HepG2 (cell line): ENCODE results near the gene PEAK3. TPM values are rescaled to one million over a fixed set of nuclear protein-coding genes. Genes with fewer than 3 reads are reported as not detected.
A peak's percentile ranks its signal among the peaks of the same experiment; 100 is the strongest.

Source experiments
- CC2D1A ChIP-seq: sonication (generic); formaldehyde crosslinking; IDR thresholded peaks from 2 replicates; pipeline ENCODE4 v1.8.1; 2023; ENCODE audit warnings: mild to moderate bottlenecking, missing genetic modification reagents
- MYNN ChIP-seq: sonication (generic); formaldehyde crosslinking; IDR thresholded peaks from 2 replicates; pipeline ENCODE4 v1.4.0; 2020; ENCODE audit warnings: mild to moderate bottlenecking, low read depth, missing genetic modification reagents
- PPARG ChIP-seq: conservative IDR thresholded peaks from 2 replicates; pipeline ENCODE4 v1.6.1; 2016; ENCODE audit warnings: missing biosample characterization, missing genetic modification reagents
- SATB2 ChIP-seq: sonication (generic); formaldehyde crosslinking; IDR thresholded peaks from 2 replicates; pipeline ENCODE4 v1.5.0; 2020; ENCODE audit warnings: missing genetic modification reagents
- SNAI1 ChIP-seq: sonication (generic); formaldehyde crosslinking; IDR thresholded peaks from 2 replicates; pipeline ENCODE4 v1.5.0; 2020; ENCODE audit warnings: mild to moderate bottlenecking, missing genetic modification reagents, borderline replicate concordance
- SOX5 ChIP-seq: IDR thresholded peaks from 2 replicates; pipeline ENCODE4 v1.6.1; 2016; ENCODE audit warnings: borderline replicate concordance
- TSC22D2 ChIP-seq: sonication (generic); formaldehyde crosslinking; IDR thresholded peaks from 2 replicates; pipeline ENCODE4 v1.5.1; 2020; ENCODE audit warnings: missing genetic modification reagents, mild to moderate bottlenecking, borderline replicate concordance
- ZNF232 ChIP-seq: sonication (generic); formaldehyde crosslinking; IDR thresholded peaks from 2 replicates; pipeline ENCODE4 v1.4.0; 2020; ENCODE audit warnings: missing genetic modification reagents, borderline replicate concordance
- ZNF282 ChIP-seq: fragments of 450-650 bp; IDR thresholded peaks from 2 replicates; pipeline ENCODE4 v1.6.1; 2018; ENCODE audit not compliant: partially characterized antibody
- ZNF510 ChIP-seq: sonication (generic); formaldehyde crosslinking; IDR thresholded peaks from 2 replicates; pipeline ENCODE4 v1.4.0; 2020; ENCODE audit warnings: low read depth, mild to moderate bottlenecking, missing genetic modification reagents
- polyA plus RNA-seq, 8 experiments: library from polyadenylated mRNA; depleted of rRNA in 3 of 8; stranded (reverse) in 7 of 8; unstranded in 1 of 8; fragments of >200 nt; fragmentation: Illumina TruSeq in 4 of 8; extraction: Trizol in 4 of 8; gene quantifications; 2 replicates each; pipeline versions ENCODE4 v1.2.1 to v1.2.3, GENCODE V29; 2011 to 2016; ENCODE audit warnings: low read depth in 4 of 8, missing spikeins in 1 of 8, mixed read lengths in 1 of 8; ENCODE audit not compliant: insufficient read depth in 1 of 8
- total RNA-seq, 5 experiments: library from RNA; depleted of rRNA; stranded (reverse); fragments of >200 nt; fragmentation: Illumina TruSeq; extraction: Trizol; gene quantifications; 2 replicates each; pipeline ENCODE4 v1.2.3, GENCODE V29; 2016; ENCODE audit warnings: low read depth in 1 of 5
- TF ChIP-seq, protein P1 (sequence below): sonication (generic); formaldehyde crosslinking; IDR thresholded peaks from 2 replicates; pipeline ENCODE4 v1.4.0; 2020; ENCODE audit warnings: missing genetic modification reagents, mild to moderate bottlenecking, borderline replicate concordance
- TF ChIP-seq, protein P2 (sequence below): IDR thresholded peaks from 2 replicates; pipeline ENCODE4 v1.6.1; 2016; ENCODE audit warnings: low read depth, missing genetic modification reagents, missing compliant biosample characterization
- TF ChIP-seq, protein P3 (sequence below): IDR thresholded peaks from 2 replicates; pipeline ENCODE4 v1.6.1; 2016; ENCODE audit warnings: control low read depth
- TF ChIP-seq, protein P4 (sequence below): sonication (generic); formaldehyde crosslinking; IDR thresholded peaks from 2 replicates; pipeline ENCODE4 v1.9.0; 2021; ENCODE audit warnings: missing genetic modification reagents, borderline replicate concordance
- TF ChIP-seq, protein P5 (sequence below): sonication (generic); formaldehyde crosslinking; IDR thresholded peaks from 2 replicates; pipeline ENCODE4 v1.9.0; 2021; ENCODE audit warnings: missing genetic modification reagents, mild to moderate bottlenecking, borderline replicate concordance

PEAK3 gene
- total and polyA plus RNA-seq, 2 of the 13 experiments (the other 11 are each of a cell fraction or from before 2014, with no cell fraction given) = not detected

DNA sequence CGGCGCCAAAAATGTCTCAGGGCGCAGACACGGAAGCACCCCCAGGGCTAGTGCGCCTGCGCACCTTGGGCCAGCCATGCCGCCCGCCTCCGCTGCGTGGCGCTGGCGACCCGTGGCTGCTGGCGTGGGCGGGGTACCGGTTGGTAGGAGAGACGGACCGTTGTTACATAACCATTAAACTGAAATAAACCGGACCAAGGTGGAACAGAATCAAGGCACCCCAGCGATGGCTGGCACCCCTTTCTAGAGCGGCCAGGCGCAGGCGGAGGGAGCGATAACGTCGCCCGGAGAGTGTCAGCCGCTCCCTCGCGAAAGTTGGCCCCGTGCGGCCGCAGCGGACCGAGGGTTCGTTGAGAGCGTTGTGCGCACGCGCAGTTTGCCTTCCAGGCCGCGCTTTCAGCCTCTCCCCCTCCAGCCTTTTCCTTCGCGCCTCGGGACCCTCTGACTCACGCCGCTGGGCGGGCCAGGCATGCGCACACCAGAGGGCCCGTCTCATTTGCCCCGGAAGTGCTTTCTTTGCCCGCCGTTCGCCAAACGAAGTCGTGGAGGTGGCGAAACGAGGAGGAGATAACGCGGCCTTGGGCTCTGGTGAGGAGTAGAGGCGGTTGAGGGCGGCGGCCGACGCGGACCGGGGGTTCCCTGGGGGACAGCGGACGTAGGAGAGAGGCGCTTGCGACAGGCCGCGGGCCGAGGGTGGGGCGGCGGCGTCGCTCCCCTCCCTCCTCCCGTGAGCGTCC, 45.5 kb downstream of the PEAK3 start, which contains the start of the genes PLEKHJ1 and SF3A2 (continued):
- TF ChIP-seq, protein P1, sequence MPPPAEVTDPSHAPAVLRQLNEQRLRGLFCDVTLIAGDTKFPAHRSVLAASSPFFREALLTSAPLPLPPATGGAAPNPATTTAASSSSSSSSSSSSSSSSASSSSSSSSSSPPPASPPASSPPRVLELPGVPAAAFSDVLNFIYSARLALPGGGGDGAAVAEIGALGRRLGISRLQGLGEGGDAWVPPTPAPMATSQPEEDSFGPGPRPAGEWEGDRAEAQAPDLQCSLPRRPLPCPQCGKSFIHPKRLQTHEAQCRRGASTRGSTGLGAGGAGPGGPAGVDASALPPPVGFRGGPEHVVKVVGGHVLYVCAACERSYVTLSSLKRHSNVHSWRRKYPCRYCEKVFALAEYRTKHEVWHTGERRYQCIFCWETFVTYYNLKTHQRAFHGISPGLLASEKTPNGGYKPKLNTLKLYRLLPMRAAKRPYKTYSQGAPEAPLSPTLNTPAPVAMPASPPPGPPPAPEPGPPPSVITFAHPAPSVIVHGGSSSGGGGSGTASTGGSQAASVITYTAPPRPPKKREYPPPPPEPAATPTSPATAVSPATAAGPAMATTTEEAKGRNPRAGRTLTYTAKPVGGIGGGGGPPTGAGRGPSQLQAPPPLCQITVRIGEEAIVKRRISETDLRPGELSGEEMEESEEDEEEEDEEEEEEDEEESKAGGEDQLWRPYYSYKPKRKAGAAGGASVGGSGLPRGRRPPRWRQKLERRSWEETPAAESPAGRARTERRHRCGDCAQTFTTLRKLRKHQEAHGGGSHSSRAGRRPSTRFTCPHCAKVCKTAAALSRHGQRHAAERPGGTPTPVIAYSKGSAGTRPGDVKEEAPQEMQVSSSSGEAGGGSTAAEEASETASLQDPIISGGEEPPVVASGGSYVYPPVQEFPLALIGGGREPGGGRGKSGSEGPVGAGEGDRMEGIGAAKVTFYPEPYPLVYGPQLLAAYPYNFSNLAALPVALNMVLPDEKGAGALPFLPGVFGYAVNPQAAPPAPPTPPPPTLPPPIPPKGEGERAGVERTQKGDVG (CRISPR knock-in tag) = peak; percentile 88; the same call in 1 of the 2 replicates
- TF ChIP-seq, protein P2, sequence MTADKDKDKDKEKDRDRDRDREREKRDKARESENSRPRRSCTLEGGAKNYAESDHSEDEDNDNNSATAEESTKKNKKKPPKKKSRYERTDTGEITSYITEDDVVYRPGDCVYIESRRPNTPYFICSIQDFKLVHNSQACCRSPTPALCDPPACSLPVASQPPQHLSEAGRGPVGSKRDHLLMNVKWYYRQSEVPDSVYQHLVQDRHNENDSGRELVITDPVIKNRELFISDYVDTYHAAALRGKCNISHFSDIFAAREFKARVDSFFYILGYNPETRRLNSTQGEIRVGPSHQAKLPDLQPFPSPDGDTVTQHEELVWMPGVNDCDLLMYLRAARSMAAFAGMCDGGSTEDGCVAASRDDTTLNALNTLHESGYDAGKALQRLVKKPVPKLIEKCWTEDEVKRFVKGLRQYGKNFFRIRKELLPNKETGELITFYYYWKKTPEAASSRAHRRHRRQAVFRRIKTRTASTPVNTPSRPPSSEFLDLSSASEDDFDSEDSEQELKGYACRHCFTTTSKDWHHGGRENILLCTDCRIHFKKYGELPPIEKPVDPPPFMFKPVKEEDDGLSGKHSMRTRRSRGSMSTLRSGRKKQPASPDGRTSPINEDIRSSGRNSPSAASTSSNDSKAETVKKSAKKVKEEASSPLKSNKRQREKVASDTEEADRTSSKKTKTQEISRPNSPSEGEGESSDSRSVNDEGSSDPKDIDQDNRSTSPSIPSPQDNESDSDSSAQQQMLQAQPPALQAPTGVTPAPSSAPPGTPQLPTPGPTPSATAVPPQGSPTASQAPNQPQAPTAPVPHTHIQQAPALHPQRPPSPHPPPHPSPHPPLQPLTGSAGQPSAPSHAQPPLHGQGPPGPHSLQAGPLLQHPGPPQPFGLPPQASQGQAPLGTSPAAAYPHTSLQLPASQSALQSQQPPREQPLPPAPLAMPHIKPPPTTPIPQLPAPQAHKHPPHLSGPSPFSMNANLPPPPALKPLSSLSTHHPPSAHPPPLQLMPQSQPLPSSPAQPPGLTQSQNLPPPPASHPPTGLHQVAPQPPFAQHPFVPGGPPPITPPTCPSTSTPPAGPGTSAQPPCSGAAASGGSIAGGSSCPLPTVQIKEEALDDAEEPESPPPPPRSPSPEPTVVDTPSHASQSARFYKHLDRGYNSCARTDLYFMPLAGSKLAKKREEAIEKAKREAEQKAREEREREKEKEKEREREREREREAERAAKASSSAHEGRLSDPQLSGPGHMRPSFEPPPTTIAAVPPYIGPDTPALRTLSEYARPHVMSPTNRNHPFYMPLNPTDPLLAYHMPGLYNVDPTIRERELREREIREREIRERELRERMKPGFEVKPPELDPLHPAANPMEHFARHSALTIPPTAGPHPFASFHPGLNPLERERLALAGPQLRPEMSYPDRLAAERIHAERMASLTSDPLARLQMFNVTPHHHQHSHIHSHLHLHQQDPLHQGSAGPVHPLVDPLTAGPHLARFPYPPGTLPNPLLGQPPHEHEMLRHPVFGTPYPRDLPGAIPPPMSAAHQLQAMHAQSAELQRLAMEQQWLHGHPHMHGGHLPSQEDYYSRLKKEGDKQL = peak; percentile 72; the same call in 1 of the 2 replicates
- TF ChIP-seq ZNF282 (no peak), ZNF510 (CRISPR knock-in tag) (peak; percentile 90; the same call in 1 of the 2 replicates), CC2D1A (CRISPR knock-in tag) (no peak), SOX5 (CRISPR knock-in tag) (peak; percentile 57), TSC22D2 (peak; percentile 85), PPARG (CRISPR knock-in tag) (0 out of 2 replicates have a peak, but pooled peaks have one; percentile 30), MYNN (no peak), ZNF232 (CRISPR knock-in tag) (peak; percentile 97), SNAI1 (CRISPR knock-in tag) (no peak; the same call in 1 of the 2 replicates), SATB2 (CRISPR knock-in tag) (peak; percentile 87)
- TF ChIP-seq, protein P3, sequence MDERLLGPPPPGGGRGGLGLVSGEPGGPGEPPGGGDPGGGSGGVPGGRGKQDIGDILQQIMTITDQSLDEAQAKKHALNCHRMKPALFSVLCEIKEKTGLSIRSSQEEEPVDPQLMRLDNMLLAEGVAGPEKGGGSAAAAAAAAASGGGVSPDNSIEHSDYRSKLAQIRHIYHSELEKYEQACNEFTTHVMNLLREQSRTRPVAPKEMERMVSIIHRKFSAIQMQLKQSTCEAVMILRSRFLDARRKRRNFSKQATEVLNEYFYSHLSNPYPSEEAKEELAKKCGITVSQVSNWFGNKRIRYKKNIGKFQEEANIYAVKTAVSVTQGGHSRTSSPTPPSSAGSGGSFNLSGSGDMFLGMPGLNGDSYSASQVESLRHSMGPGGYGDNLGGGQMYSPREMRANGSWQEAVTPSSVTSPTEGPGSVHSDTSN (CRISPR knock-in tag) = no peak
- TF ChIP-seq, protein P4, sequence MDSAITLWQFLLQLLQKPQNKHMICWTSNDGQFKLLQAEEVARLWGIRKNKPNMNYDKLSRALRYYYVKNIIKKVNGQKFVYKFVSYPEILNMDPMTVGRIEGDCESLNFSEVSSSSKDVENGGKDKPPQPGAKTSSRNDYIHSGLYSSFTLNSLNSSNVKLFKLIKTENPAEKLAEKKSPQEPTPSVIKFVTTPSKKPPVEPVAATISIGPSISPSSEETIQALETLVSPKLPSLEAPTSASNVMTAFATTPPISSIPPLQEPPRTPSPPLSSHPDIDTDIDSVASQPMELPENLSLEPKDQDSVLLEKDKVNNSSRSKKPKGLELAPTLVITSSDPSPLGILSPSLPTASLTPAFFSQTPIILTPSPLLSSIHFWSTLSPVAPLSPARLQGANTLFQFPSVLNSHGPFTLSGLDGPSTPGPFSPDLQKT = peak; percentile 60; the same call in 1 of the 2 replicates
- TF ChIP-seq, protein P5, sequence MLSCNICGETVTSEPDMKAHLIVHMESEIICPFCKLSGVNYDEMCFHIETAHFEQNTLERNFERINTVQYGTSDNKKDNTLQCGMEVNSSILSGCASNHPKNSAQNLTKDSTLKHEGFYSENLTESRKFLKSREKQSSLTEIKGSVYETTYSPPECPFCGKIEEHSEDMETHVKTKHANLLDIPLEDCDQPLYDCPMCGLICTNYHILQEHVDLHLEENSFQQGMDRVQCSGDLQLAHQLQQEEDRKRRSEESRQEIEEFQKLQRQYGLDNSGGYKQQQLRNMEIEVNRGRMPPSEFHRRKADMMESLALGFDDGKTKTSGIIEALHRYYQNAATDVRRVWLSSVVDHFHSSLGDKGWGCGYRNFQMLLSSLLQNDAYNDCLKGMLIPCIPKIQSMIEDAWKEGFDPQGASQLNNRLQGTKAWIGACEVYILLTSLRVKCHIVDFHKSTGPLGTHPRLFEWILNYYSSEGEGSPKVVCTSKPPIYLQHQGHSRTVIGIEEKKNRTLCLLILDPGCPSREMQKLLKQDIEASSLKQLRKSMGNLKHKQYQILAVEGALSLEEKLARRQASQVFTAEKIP (CRISPR knock-in tag) = no peak
